ENCODE results near the gene LILRB5. TPM values are rescaled to one million over a fixed set of nuclear protein-coding genes. Genes with fewer than 3 reads are reported as not detected.
"Not testable (repeated sequence)": the region's sequence is repeated elsewhere in the genome, so short reads cannot be mapped to it uniquely, and the experiment has no call there.

Gene LILRB5
- total and polyA plus RNA-seq, 4 donors, result 2.2 to 5.8 (median 3.5) TPM

GRCh38 chr19:54208784-54209057, 48.4 kb downstream of the LILRB5 start:
- Histone ChIP-seq H3K9me3 (ENCODE audit: control insufficient read depth in 4 of 4, insufficient read depth in 3 of 4, low read length in 3 of 4) (no peaks in the 10 kb centered on the region), H3K36me3 (ENCODE audit: control insufficient read depth in 4 of 4, insufficient read depth in 4 of 4, low read length in 4 of 4) (peaks cover 16 to 35% (median 25%) of the 10 kb centered on the region in 4 donors), H3K27me3 (ENCODE audit: control insufficient read depth in 3 of 3, insufficient read depth in 3 of 3, low read length in 2 of 3) (no peaks in the 10 kb centered on the region), H3K4me1 (ENCODE audit: control insufficient read depth in 5 of 5, insufficient read depth in 5 of 5, low read length in 5 of 5) (peaks cover 4 to 42% (median 23%) of the 10 kb centered on the region in 5 donors), H3K4me3 (no peak overlapping the region), H3K9ac (ENCODE audit: insufficient read depth in 1 of 2, low read length in 2 of 2) (peak overlapping the region in 1 of 2 donors; percentile 56), H3K27ac (ENCODE audit: low read depth in 1 of 2, low read length in 1 of 2) (peak overlapping the region; percentile 39 to 97)
- DNase-seq, result no peak
- ATAC-seq (ENCODE audit: insufficient read depth, low FRiP score), result no peak
- TF ChIP-seq CTCF (IDR thresholded peaks at IDR 0.05; ENCODE audit: control extremely low read depth, extremely low read depth), result no peak
- 77 to 80% methylated on average over 8 of the region's 8 CpGs for WGBS, 2 donors

- Histone ChIP-seq H3K9ac (ENCODE audit: insufficient read depth in 1 of 2, low read length in 2 of 2) (peak overlapping the region in 1 of 2 donors; percentile 56), H3K27me3 (ENCODE audit: control insufficient read depth in 3 of 3, insufficient read depth in 3 of 3, low read length in 2 of 3) (no peaks in the 10 kb centered on the region), H3K36me3 (ENCODE audit: control insufficient read depth in 4 of 4, insufficient read depth in 4 of 4, low read length in 4 of 4) (peaks cover 22 to 38% (median 29%) of the 10 kb centered on the region in 4 donors)
Observed at GRCh38 chr19:54207983-54208783, 48.9 kb downstream of the LILRB5 start.

GRCh38 chr19:54207676-54207982, 49.4 kb downstream of the LILRB5 start:
- TF ChIP-seq CTCF (IDR thresholded peaks at IDR 0.05; ENCODE audit: control extremely low read depth, extremely low read depth), result no peak
- 17 to 42% methylated on average over 5 of the region's 5 CpGs for WGBS, 2 donors
- Histone ChIP-seq H3K27me3 (ENCODE audit: control insufficient read depth in 3 of 3, insufficient read depth in 3 of 3, low read length in 2 of 3) (no peaks in the 10 kb centered on the region), H3K36me3 (ENCODE audit: control insufficient read depth in 4 of 4, insufficient read depth in 4 of 4, low read length in 4 of 4) (peaks cover 27 to 42% (median 34%) of the 10 kb centered on the region in 4 donors), H3K9ac (ENCODE audit: insufficient read depth in 1 of 2, low read length in 2 of 2) (no peak overlapping the region), H3K9me3 (ENCODE audit: control insufficient read depth in 4 of 4, insufficient read depth in 3 of 4, low read length in 3 of 4) (no peaks in the 10 kb centered on the region), H3K4me1 (ENCODE audit: control insufficient read depth in 5 of 5, insufficient read depth in 5 of 5, low read length in 5 of 5) (peaks cover 14 to 52% (median 32%) of the 10 kb centered on the region in 5 donors), H3K27ac (ENCODE audit: low read depth in 1 of 2, low read length in 1 of 2) (peak overlapping the region in 1 of 2 donors; percentile 97), H3K4me3 (no peak overlapping the region)
- ATAC-seq (ENCODE audit: insufficient read depth, low FRiP score) (no peak), DNase-seq (no peak)

More at GRCh38 chr19:54207983-54208783, 48.9 kb downstream of the LILRB5 start:
- DNase-seq, result peak; percentile 74 to 93 (median 82)
- peak; percentile 67 for ATAC-seq (ENCODE audit: insufficient read depth, low FRiP score)
- Histone ChIP-seq H3K9me3 (ENCODE audit: control insufficient read depth in 4 of 4, insufficient read depth in 3 of 4, low read length in 3 of 4) (no peaks in the 10 kb centered on the region), H3K4me1 (ENCODE audit: control insufficient read depth in 5 of 5, insufficient read depth in 5 of 5, low read length in 5 of 5) (peaks cover 8 to 46% (median 27%) of the 10 kb centered on the region in 5 donors), H3K27ac (ENCODE audit: low read depth in 1 of 2, low read length in 1 of 2) (peak overlapping the region; percentile 39 to 97), H3K4me3 (no peak overlapping the region)
- TF ChIP-seq CTCF (IDR thresholded peaks at IDR 0.05; ENCODE audit: control extremely low read depth, extremely low read depth), result no peak
- 29 to 39% methylated on average over 18 of the region's 18 CpGs for WGBS, 2 donors

- Histone ChIP-seq H3K36me3 (ENCODE audit: control insufficient read depth in 4 of 4, insufficient read depth in 4 of 4, low read length in 4 of 4) (peaks cover 31 to 44% (median 38%) of the 10 kb centered on the region in 4 donors), H3K27ac (ENCODE audit: low read depth in 1 of 2, low read length in 1 of 2) (peak overlapping the region in 1 of 2 donors; percentile 97), H3K4me1 (ENCODE audit: control insufficient read depth in 5 of 5, insufficient read depth in 5 of 5, low read length in 5 of 5) (peaks cover 17 to 56% (median 33%) of the 10 kb centered on the region in 5 donors)
- H3K27me3 ChIP-seq (ENCODE audit: control insufficient read depth in 3 of 3, insufficient read depth in 3 of 3, low read length in 2 of 3); DNase-seq; ATAC-seq (ENCODE audit: insufficient read depth, low FRiP score); H3K4me3 ChIP-seq; H3K9me3 ChIP-seq (ENCODE audit: control insufficient read depth in 4 of 4, insufficient read depth in 3 of 4, low read length in 3 of 4); H3K9ac ChIP-seq (ENCODE audit: insufficient read depth in 1 of 2, low read length in 2 of 2): not testable (repeated sequence)
- 45 to 64% methylated on average over 21 to 23 of the region's 23 CpGs for WGBS, 2 donors
Observed at GRCh38 chr19:54207193-54207592, 49.9 kb downstream of the LILRB5 start.

All from lung (tissue), 12 donors.